Activated T-helper 1 cell treated with Interleukin-2 at 50 U/mL for 16 hours (primary cell): ENCODE data around the gene NETO1.

Source experiments
- DNase-seq: peaks from one replicate; pipeline ENCODE4 v3.0.0-alpha.2; 2020; ENCODE audit warnings: low read depth

The NETO1 gene

DNA sequence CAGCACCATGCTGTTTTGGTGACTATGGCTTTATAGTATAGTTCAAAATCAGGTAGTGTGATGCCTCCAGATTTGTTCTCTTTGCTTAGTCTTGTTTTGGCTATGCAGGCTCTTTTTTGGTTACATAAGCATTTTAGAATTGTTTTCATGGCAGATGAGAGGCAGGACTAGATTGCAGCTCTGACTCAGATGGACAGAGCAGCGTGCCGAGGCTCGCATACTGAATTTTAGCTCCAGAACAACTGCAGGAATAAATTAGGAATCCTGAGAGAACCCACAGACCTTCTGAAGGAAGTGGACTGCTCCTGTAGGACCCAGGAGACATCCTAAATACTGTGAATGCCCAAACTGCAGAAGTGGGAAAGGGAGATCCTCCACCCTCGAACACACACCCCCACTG, 141.6 kb downstream of the NETO1 start:
- DNase-seq = no peak

DNA sequence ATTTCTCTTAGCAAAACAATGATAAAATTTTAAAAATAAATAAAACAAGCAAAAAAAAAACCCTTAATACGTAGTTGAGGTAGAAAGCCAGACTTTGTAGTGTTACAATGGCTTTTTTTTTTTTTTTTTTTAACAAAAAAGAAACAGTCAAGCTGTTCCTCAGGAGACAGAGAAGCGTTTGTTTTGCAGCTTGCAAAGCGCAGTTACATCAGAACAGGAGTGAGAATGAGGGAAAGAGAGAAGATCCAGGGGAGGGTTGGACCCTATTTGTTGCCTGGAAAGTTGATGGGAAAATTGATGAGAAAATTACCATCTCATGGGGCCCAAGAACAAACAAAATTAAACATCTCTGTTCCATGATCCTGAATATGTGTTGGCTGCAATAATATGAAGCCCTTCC, 146.5 kb downstream of the NETO1 start:
- no peak for DNase-seq

DNA sequence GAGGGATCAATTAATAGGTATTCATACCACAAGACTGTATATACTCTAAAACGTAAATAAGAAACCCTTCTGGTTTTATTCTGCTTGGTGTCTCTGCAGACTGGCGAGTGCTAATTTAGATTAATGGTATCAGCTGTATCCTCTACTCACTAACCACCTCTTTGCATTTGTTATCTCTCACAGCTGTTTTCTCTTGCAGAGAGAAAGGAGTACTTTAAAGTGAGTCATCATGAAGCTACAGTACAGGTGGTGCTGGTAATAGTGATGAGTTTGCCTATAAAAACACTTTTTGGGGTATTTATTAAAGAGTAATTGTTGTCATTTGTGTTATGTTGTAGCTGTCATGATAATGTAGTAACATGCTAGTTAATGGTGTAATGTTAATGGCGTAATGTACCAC, 147.7 kb downstream of the NETO1 start:
- no peak for DNase-seq

DNA sequence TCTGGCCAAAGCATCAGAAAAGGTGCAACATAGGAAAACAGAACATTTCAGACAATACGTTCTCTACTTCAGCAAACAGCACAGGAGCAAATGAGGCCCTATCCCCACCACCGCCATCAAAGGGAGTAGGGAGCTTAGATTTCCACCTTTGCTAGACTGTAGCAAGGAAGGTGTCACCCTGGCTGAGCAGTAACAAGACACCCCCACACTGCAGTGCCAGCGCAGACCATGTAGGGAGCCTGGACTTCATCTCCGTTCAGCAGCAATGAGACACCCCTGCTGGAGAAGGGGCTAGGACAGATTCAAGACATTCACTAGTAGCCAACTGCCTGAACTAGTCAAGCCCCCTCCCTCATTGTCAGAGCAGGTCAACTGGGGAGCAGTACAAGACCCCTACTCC, 163.6 kb downstream of the NETO1 start:
- DNase-seq = no peak

DNA sequence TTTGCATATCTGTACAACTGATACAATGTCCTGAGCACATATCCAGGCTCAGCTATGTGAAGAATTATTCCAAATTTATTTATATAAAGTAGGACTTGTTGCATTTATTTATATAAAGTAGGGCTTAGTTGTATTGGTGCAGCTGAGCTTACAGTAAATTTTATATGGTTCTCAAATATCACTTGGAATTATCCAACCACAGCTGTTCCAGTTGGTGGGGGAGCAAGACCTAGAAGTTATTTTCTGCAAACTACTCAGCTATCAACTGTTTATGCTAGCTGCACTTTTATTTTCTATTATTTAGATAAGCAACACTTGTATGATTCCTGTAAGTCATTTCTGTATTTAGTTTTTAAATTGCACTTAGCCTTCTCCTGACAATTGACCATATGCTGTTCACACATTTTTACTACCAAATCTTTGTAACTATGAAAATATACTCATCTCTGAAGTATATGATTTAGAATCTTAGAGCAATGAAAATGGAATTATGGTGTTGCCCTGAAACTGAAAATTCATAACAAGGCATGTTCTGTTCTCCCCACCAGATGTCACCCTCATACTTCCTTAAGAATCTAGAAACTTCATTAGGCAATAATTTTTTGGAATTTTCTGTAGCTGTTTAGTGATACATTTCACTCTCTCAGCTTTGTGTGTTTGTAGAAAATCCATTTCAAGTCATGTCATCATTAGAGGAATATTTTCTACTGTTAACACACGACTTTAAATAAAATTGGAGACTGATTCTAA, 166.7 kb downstream of the NETO1 start:
- no peak for DNase-seq

DNA sequence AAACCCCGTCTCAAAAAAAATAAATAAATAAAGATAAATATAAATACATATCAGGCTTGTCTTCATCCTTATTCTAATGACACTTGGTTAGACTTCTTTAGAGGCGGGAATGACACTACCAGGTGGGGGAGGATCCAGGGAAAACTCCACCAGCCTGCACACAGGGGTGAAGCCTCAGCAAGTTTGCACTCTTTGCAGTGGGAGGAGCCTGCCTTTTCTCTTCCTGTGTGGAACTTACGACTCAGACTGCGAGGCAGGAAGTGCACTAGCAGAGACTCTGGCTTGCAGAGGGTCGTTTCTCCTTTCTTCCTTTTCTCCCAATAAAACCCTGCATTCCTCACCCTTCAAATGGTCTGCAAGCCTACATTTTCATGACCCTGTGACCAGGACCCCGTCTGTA, 170.1 kb downstream of the NETO1 start:
- DNase-seq = no peak

DNA sequence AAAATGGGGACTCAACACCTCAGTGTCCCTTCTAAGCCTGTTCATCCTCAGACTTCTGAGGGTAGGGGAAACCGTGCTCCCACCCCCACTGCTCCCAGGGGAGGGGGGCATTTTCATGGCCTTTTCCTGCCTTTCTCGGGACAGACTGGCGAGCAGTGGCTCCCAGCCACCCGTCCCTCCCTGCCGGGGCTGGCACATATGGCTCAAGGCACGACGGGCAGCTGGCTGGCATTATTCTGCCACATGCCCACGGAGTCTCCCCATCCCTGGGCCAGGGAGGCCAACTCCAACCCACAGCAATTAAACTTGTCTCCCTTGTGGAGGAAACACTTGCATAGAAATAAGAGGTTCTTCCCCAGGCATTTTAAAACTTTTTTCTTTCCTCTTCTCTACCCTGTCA, 175.2 kb downstream of the NETO1 start:
- DNase-seq = no peak
